SH-SY5Y (cell line): Measurements from ENCODE around the gene PIK3IP1.

Experiments
- GATA2 ChIP-seq: IDR thresholded peaks from 2 replicates; pipeline ENCODE4 v1.6.1; 2011; ENCODE audit warnings: mild to moderate bottlenecking, low read depth, low read length
- GATA3 ChIP-seq: IDR thresholded peaks from 2 replicates; pipeline ENCODE4 v1.6.1; 2011; ENCODE audit warnings: low read depth, mild to moderate bottlenecking, low read length, moderate library complexity

DNA sequence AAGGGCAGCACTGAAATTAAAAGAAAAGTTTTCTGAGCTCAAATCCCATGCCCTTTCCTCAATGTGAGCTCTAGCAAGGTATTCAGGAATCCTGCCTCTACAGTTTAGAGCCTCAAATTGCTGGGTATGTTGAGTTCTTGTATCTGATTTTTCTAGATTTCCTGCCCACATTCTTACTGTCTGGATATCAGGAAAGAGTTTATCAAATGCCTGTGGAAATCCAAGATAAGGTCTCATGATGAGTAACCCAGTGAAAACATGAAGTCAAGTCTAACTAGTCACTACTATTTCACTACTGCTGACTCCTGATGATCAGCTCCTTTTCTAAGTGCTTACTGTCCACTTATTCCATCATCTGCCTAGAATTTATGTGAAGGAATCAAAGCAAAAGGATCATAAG, 50.4 kb downstream of the PIK3IP1 start:
- no peak for TF ChIP-seq GATA3
- no peak for TF ChIP-seq GATA2
